ENCODE data around the gene CNPY1. TPM values are rescaled to one million over a fixed set of nuclear protein-coding genes. Genes with fewer than 3 reads are reported as not detected.
"Not testable (repeated sequence)": the region's sequence is repeated elsewhere in the genome, so short reads cannot be mapped to it uniquely, and the experiment has no call there.

Gene CNPY1
- not detected for total RNA-seq

DNA sequence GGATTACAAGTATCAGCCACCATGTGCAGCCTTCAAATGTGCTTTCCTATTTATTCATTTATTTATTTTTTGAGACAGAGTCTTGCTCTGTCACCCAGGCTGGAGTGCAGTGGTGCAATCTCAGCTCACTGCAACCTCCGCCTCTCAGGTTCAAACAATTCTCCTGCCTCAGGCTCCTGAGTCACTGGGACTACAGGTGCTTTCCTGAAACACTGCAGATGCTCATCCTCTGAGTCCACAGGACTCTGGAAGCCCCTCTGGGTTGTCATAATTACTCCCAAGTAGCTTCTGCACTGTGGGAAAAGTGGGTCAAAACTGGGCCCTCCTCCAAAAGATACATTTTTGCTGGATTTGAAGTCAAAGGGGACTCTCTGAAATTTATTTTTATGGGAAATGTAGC lies at the start of gene CNPY1:
Gene CNPY1, minus strand, starts transcription at position 111 of the 400 bp plus-strand sequence. CDS start 630 bp downstream, outside the sequence.
- not testable (repeated sequence) for DNase-seq (ENCODE audit: low read depth in 2 of 3, low spot score in 2 of 3)

DNA sequence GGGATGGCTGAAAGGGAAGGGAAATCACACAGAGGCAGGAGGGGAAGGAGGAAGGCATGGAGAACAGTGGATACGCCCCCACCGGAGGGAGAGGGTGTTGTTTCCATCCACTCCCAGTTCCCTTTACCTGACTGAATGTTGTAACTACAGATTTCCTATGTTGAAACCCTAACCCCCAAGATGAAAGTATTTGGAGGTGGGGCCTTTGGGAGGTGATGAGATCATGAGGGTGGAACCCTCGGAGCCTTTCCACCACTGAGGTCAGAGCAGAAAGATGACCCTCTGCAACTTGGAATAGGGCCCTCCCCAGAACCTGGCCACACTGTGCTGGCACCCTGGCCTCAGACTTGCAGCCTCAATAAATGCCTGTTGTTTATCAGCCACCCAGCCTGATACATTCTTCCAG lies 48.6 kb upstream of the CNPY1 start:
- DNase-seq (ENCODE audit: low read depth in 2 of 3, low spot score in 2 of 3) = no peak

DNA sequence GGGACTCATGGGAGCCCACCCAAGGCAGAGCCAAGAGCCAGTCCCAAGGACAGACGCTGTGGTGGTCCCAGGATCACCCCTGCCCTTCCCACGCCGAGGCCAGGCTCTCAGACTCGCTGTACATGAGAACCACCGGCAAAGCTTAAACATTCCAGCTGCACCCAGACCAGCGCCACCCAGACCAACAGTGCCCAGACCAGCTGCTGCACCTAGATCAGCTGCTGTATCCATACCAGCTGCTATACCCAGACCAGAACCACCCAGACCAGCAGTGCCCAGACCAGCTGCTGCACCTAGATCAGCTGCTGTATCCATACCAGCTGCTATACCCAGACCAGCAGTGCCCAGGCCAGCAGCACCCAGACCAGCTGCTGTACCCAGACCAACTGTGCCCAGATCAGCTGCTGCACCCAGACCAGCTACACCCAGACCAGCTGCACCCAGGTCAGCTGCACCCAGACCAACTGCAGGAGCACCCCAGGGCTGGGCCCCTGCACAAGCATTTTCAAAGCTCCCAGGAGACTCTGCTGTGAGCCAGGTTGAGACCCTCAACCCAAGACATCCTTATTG lies 47.9 kb upstream of the CNPY1 start:
- no peak for DNase-seq (ENCODE audit: low read depth in 2 of 3, low spot score in 2 of 3)

DNA sequence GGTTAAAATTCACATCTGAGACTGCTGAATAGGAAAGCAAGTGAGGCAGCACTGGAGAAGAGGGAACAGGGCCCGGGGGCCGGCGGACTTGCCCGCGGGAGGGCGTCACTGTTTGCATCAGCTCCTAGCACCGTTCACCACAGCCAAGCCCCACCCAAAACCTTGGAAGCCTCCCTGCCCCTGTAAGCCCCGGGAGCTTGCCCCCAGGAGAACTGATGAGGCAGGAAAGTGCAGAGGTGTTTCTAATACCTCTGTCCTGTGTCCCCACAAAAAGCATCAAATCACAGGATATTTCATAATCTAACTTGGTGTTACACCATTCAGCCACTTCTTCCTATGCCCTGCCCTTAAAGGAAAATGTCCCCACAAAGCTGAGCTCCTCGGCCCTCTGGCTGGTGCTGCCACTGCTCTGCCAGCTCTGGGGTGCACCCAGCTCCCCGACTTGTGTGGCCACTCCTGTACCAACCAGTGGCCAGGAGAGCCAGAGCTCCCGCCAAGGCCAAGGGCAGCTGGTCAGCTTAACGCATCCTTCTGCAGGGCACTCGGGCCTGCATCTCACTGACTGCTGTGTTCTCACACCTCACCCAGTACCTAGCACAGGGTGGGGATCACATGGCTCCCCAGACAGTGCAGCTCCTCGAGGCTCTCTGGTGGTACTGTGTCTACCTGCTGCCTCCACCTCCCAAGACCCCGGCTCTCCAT lies 47.3 kb upstream of the CNPY1 start:
- no peak for DNase-seq (ENCODE audit: low read depth in 2 of 3, low spot score in 2 of 3)

DNA sequence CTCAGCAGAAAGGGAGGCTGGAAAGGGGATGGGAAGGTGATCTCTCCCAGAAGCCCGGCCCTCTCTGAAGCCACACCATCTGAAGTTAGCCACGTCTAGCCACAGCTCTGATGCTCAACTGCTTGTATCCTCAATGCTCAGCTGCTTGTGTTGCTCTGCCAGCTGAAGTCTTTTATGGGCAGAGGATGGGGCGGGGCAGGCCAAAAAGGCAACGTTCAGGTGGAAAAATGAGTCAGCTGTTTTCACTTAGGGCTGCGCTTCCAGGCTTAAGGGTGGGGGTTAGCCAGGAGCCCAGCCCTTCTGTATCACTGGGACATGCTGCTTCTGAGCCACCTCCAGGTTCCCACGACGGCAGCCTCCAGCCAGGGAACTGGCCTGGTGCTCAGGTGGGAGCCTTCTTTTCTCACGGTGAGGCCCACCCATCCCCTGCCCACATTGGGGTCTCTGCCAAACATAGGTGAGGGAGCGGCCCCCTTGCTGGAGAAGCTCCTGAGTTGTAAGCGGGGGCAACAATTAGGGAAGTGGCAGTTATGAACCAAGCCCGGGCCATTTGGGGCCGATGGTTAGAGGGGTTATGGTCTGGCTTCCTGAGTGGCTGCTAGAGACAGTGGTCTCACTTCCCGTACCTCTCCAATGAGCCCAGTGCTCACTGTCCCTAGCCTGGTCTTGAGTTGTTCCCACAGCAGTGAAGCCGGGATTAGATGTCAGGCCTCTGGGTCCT lies 44.9 kb upstream of the CNPY1 start:
- DNase-seq (ENCODE audit: low read depth in 2 of 3, low spot score in 2 of 3) = peak in 1 of 3 donors; percentile 18

DNA sequence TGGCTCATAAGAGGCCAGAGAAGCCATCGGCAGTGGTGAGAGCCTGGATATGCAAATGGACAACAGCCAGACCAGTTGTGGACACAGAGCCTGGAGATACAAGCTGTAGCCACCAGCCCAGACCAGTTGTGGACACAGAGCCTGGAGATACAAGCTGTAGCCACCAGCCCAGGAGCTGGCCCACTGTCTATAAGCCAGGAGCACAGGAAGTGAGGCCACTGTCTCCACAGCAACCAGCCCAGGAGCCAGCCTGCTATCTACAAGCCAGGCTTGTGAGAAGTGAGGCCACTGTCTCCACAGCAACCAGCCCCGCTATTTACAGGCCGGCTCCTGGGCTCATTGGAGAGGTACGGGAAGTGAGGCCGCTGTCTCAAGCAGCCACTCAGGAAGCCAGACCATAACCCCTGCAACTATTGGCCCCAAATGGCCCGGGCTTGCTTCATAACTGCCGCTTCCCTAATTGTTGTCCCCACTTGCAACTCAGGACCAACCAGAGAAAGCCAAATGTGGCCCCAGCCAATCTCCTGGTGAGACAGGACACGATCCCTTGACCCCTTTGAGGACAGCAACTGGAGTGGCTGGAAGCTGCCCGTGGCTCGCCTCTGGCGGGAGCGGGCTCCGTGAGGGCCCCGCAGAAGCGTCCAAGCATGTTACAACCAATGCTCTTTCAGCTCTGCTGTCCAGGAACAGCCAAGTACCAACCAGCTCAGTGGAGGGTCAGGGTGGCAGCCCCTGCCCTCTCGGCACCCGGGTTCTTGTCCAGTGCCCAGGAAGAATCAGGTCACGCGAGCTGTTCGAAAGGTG lies 44.1 kb upstream of the CNPY1 start:
- peak in 2 of 3 donors; percentile 57 to 81 for DNase-seq (ENCODE audit: low read depth in 2 of 3, low spot score in 2 of 3)

DNA sequence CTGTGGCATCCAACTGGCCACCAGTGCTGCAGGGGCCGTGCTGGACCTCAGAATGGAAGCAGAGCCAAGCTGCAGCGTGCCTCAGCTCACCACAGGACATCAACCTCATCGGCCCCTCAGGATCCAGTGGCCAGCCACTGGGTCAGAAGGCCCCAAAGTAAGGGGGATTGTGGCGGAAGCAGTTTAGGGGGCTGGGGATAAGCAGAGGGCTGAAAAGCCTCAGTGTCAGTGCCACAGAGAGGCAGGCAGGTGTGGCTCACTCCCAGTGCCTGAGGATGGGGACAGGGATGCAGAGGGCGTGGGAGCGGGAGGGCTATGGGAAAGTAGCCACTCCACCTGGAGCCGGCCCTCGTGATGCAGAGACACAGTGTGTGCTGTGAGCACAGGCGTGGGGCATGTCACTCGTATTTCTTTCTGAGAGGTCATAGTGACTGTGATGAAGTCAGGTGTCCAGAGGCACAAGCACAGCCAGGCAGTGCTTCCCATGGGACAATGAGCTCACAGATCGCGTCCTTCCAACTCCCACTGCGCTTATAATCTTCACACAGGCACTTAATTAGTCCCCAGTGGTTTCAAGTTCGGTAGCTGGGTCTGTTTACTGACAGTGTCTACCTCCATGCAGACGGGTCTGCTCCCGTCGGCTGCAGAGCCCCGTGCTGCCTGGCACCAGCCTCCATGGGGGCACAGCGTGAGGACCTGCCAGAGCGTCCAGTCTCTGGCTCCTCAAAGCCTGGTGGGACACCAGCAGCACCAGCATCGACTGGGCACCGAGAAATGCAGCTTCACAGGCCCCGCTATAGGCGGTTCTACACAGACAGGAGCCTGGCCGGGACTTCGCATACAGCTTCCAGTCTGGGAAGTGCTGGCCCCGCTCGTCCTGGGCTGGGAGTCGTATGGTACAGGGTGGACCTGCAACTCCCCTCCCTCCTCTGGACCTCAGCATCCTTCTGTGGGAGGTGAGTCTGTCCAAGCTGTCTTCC lies 42.9 kb upstream of the CNPY1 start:
- DNase-seq (ENCODE audit: low read depth in 2 of 3, low spot score in 2 of 3) = no peak

DNA sequence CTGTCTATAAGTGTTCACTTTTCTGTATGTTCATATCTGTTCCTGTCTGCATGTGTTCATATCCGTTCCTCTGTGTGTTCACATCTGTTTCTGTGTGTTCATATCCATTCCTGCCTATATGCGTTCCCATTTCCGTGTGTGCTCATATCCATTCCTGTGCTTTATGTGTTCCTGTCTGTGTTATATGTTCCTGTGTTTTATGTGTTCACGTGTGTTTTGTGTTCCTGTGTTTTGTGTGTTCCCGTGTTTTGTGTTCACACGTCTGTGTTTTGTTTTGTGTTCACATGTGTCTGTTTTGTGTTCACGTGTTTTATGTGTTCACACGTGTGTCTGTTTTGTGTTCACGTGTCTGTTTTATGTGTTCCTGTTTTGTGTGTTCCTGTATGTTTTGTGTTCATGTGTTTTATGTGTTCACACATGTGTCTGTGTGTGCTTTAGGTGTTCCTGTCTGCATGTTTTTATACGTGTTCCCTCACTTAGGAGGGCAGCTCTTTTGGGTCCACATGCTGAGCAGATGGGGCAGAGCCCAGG lies 42.2 kb upstream of the CNPY1 start:
- DNase-seq (ENCODE audit: low read depth in 2 of 3, low spot score in 2 of 3) = no peak

DNA sequence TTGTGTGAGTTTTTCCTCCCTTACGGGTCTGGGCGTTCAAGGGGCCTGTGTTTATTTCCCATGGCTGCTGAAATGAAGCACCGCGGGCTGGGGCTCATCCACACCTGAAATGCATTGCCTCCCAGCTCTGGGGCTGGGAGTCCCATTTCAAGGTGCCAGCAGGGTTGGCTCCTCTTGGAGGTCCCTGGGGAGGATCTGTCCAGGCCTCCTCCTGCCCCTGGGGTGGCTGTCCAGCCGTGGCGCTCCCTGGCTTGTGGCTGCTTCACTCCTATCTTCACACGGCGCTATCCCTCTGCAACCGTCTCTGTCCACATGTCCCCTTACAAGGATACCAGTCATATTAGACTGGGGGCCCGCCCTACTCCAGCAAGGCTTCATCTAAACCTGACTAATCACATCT lies 41.1 kb upstream of the CNPY1 start:
- DNase-seq (ENCODE audit: low read depth in 2 of 3, low spot score in 2 of 3) = no peak

DNA sequence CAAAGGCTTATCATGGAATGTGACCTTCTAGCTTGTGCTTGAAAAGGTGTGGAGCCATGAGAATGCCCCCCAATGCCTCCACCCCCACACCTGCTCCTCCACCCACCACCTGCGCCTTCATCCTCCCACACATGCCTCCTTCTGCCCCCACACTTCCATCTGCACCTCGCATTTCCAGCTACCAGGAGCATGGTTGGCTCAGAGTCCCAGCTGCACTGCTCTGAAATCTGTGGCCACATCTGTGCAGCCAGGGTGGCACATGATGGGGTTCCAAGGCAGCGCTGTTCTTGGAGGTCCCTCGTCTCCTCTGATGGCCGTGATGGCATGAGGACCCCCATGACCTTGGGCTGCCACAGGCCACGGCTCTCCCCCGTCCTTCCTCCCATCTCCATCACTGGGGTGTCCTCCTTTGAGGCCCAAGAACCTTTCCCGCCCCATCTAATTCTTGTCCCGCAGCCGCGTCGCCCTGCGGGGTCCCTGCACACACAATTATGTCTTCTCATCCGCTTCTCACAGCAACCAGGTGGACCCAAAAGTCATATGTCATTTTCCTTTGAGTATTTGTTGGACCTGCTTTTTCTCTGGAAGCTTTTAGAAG lies 40.6 kb upstream of the CNPY1 start:
- no peak for DNase-seq (ENCODE audit: low read depth in 2 of 3, low spot score in 2 of 3)

DNA sequence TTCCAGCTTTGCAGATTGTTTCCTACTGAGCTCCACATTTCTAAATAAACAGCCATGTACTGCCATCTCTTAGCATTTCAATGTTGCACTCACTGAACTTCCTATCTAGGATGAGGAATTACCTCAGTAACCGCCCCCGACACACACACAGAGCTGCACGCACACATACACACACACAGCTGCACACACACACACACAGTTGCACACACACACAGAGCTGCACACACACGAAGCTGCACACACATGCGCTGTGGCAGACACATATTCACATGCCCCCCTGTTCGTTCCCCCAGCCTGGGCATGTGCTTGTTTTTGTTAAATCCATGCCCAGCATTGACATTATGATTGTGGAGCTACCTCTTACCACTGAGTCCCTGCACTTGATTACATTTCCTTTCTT lies 39.6 kb upstream of the CNPY1 start:
- no peak for DNase-seq (ENCODE audit: low read depth in 2 of 3, low spot score in 2 of 3)

DNA sequence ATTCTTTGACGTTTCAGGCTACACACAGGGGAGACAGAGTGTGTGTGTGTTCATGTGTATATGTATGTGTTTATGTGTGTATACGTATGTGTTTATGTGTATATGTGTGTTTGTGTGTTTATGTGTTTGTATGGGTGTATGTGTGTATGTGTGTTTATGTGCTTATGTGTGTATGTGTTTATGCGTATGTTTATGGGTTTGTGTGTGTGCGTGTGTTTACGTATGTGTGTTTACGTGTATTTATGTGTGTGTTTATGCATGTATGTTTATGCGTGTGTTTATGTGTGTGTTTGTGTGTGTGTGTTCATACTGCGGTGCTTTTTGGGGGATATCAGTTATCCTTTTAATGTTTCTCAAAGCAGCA lies 39.2 kb upstream of the CNPY1 start:
- DNase-seq (ENCODE audit: low read depth in 2 of 3, low spot score in 2 of 3) = no peak

DNA sequence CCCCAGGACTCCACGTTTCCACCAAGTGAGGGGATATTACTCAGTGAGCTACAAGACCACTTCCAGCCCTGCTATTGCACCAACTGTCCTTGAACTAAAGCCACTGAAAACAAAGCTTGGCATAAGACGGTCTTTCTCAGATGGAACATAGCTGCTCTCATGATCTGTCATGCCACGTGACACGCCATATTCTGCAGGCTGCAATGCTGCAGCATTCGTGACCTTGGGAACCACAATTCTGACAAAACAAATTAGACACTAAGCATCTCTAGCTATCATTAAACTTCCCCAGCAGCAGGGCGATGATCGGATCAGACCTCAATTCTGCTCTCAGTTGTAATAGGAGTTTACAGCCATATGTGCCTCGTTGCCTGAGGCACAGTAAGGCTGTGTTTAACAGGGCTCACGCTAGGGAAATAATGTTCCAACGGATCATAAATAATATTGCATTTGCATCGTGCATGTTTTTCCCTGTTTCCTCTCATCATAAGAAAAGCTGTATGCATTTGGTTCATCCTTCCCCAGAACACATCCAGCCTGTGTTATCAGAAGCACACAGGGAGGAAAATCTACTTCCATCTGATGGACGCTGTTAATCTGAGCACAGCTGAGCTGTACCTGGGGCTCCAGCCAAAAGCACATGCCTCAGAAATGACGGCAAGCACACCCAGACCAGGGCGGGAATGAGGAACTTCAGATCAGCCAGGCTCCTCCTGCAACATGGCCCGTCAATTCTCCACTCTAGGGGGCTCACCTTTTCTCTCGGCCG lies 38.6 kb upstream of the CNPY1 start:
- DNase-seq (ENCODE audit: low read depth in 2 of 3, low spot score in 2 of 3) = peak in 2 of 3 donors; percentile 38 to 66

DNA sequence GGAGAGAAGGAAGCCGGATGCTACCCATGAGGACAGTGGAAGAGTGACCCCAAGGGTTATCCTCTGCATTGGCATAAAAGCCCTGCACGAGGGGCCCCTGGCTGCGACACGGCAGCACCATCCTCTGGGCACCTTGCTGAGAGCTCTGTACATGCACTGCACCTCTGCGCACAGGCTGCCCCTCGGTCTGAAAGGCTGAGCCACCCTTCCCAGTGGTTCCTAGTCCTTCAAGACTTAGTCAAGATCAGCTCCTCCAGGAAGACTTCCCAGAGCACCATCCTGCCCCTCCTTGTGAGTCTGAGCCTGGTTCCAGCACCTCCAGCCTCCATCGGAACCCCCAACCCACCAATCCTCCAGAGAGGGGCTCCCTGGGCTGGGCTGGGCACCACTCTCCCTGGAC lies 37.9 kb upstream of the CNPY1 start:
- DNase-seq (ENCODE audit: low read depth in 2 of 3, low spot score in 2 of 3) = no peak

DNA sequence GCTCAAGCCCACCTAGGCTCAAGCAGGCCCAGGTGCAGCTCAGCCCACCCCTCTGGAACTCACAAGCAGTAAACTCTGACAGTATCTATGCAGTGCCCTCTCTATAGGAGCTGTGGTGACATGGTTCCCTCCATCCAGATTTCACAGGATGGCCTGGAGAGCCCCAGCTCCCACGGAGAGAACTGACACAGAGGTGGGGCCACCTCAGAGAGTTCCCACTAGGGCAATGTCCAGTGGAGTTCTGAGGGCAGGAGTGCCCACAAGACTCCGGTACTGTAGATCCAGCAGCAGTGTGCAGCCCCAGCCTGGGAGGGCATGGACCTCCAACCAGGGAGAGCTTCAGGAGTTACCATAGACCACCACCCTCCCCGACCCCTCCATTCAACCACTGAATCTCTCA lies 37.3 kb upstream of the CNPY1 start:
- DNase-seq (ENCODE audit: low read depth in 2 of 3, low spot score in 2 of 3) = no peak

DNA sequence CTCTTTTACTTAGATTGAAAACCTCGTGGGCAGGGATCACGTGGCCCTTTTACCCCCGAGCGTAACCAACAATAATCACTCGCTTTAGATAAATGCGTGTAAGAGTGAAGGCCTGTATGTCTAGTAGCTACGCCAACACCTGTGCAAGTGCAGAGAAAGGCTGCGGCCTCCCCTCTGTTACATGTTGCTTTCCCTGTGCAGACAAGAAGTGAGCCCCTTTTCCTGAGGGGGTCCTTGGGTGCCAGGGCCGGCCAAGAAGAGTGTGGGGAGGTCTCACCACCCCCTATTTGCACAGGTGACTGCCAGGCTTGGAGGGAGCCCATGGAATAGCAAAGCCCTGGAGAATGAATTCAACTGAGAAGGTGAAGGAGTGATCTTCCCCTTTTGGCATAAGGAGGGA lies 35.6 kb upstream of the CNPY1 start:
- DNase-seq (ENCODE audit: low read depth in 2 of 3, low spot score in 2 of 3) = no peak

DNA sequence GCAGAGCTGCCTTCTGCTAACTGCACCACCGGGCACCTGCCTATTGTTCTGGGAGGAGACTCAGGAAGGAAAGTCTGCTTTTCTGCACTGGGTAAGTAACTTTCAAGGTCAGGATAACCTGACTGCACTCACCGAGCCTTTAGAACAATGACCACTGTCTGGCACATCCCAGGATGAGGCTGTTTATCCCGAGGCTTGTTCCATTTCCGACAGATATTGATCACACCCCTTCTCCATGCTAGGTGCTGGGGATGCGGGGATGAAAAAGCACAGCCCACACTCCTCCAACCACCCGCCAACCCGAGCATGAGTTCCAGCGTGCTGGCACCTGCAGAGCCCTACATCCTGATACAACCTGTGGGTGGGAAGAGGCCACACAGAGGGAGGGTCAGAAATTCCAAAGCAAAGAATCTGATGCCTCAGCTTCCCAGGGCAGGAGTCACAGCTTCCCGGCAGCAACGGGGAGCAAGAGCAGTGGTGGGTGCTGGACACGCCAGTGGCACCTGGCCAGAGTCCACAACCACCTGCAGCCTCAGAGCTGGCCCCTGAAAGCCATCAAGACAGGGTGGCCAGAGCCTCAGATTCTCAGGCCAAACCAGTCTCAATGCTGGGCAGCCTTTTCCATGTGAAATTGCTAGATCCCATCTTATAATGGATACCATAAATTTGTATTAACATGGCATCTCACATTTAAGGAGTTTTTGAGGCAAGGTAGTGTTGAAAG lies 34.9 kb upstream of the CNPY1 start:
- no peak for DNase-seq (ENCODE audit: low read depth in 2 of 3, low spot score in 2 of 3)

DNA sequence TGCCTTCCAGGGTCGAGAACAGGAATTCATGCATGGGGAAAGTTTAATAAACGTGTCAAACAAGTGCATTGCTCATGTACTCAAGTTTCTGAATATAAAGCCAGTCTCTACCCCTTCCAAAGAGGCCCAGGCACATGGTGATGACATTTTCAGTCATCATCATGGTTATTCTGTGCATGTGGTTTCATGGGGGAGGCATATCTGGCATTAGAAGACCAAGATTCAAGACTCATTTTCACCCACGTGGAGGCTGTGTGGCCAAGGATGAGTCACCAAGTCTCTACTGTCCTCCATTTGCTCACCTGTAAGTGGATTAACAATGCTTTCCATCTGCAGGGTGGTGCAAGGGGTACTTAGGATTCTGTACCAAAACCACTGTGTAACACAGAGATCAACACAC lies 34.0 kb upstream of the CNPY1 start:
- no peak for DNase-seq (ENCODE audit: low read depth in 2 of 3, low spot score in 2 of 3)

Data from hematopoietic multipotent progenitor cell (in vitro differentiated cells).